Stimulated activated CD4-positive, alpha-beta T cell treated with anti-CD3 and anti-CD28 coated beads, Interleukin-4, amount 100 ng/mL, for 4 hours (primary cell): ENCODE data around the gene FCRL1.

Experiments used
- DNase-seq, 2 experiments: peaks; one replicate each; pipeline ENCODE4 v3.0.0-alpha.2; 2020

The FCRL1 gene

DNA sequence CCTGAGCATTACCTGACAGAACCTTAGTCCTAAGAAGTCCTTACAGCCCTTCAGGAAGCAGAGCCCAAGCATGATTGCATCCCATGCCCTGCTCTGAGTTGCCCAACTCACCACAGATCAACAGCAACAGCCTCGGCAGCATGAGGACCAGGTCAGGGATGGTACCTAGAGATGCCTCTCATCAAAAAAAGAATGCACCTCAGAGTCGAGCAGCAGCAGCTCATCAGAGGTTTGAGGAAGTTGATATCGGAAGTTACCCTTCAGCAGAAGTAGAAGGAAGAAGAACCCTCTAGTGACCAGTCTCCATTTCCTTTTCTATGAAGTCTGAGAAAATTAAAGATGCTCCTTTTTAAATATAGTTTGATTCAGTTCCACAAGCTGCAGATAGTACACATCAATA lies at the start of gene FCRL1:
Gene FCRL1 (minus strand): TSS at position 225 of the 400 bp plus-strand sequence. CDS start 83 bp downstream, at position 142.
- DNase-seq: no peak

DNA sequence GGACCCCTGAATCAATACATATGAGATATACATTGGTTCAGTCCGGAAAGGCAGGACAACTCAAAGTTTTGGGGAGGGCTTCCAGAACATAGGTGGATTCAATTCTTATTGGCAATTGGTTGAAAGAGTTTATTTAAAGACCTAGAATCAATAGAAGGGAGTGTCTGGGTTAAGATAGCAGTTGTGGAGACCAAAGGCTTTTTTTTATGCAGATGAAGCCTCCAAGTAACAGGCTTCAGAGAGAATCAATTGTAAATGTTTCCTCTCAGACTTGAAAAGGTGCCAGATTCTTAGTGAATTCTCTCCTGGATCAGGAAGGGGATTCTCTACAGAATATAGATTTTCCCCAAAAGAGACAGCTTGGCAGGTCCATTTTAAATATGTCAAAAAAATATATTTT lies 48.7 kb upstream of the FCRL1 start:
- DNase-seq: no peak

- DNase-seq: no peak
Measured at GRCh38 chr1:157862114-157863070, 42.5 kb upstream of the FCRL1 start.

DNA sequence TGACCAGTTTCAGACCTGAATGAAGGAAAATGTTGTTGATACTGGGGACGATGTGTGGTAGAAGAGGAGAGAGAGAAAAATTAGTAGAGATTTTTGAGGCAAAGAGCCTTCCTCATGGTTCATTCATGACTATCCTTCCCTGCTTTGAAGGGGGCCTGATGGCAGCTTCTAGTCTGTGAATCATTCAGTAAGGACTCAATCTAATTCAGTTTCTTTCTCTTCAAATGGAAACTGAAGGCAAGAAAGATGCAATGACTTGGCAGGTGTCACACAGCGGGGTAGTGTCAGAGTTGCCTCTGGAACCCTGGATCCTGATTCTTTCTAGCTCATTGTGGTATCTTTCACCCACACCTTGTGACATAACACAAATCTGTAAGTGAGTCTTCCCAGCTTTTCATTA lies 36.6 kb upstream of the FCRL1 start:
- DNase-seq: no peak

DNA sequence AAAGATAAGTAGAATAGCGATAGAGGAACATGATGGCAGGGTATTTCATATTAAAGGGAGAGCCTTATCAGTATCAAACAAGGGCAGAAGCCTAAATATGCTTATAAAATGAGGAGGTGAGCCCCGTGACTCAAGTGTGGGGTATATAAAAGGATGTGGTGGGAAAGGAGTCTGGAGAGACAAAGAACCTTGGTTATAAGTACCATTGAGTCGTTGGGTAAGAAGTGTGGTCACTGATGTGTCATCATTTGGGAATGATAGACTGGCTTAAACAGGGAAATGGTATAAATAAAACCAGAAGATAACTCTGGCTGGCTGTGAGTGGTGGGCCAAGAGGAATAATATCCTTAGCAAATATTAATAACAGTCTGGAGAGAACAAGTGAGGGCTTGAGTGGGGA lies 32.6 kb upstream of the FCRL1 start:
- no peak for DNase-seq

DNA sequence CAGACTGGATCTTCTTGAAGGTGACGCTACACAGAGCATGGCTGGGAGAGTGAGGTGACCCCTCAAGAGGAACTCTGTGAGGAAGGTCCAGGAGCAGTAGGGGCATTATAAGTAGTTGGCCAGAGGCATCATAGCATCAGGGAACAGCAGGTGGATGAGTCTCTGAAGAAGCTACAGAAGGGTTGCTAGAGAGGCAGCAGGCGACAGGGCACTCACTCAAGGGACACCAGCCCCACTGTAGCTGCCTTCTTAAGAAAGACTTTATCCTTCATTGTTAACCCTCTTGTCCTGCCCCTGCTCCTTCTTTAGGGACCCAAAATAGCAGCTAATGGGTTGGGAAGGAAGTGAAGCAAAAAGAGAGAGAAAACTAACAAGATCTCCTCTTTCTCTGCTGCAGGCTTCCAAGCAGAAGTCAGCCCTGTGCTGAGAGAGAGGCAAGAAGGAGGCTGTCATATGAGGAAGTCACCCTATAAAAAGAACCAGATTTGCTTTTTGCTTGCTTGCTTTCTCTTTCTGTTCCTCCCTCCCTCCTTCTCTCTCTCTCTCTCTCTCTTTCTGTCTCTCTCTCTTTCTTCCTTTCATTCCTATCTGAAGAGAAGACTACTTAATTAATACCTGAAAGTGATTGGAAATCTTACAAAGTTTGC lies 29.4 kb upstream of the FCRL1 start:
- DNase-seq: no peak

DNA sequence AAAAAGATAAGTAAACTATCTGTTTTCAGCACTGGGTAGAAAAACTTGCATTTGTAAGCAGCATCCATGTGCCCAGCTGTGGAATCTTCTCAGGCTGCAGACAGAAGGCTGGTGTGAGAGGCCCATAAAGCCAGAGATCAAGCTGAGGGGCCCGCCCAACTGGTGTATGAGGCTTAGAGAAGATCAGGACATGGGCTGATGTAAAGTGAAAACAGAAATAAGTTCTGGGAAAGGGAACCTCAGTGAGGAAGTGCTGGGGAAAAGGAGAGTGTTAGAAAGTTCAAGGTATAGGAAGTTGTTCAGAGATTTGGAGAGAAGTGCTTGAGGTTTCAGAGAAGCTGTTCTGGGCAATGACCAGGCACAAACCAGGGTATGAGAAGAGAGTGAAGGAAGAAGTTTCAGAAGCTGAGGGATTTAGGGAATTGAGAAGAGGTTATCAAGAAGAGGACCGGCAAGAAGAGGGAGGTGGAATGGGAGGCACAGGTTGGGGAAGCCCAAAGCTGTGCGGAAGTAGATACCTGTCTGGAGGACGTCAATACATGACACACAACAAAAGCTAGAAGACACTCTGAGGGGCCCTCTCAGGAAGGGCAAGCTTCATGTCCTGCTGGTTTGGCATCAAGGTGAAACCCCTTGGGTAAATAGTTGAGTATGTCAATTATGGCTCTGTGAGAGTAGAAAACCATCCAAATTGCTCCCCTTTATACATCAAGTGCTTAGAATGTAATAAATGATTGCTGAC lies 24.3 kb upstream of the FCRL1 start:
- no peak for DNase-seq

DNA sequence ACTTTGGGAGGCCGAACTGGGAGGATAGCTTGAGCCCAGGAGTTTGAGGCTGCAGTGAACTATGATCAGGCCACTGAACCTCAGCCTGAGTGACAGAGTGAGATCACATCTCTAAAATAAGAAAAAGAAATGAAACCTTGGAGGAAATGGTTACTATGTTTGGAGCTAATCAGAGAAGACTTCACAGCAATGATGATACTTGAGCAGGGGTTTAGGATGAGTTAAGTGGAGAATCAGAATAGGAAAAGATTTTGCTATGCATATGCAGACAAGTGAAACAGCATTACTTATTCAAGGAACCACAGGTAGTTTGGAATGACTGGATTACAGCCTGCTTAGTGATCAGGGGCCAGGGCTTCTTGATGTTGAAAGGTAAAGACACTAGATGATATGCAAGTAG lies 23.0 kb upstream of the FCRL1 start:
- no peak for DNase-seq

- no peak for DNase-seq
Measured at GRCh38 chr1:157841708-157842107, 21.8 kb upstream of the FCRL1 start, which contains the start of gene CD5L. TSS of gene CD5L (minus strand) at chr1:157841808. CDS start at chr1:157841701, 107 bp downstream.

GRCh38 chr1:157838966-157839365 lies 19.0 kb upstream of the FCRL1 start:
- DNase-seq: no peak

DNA sequence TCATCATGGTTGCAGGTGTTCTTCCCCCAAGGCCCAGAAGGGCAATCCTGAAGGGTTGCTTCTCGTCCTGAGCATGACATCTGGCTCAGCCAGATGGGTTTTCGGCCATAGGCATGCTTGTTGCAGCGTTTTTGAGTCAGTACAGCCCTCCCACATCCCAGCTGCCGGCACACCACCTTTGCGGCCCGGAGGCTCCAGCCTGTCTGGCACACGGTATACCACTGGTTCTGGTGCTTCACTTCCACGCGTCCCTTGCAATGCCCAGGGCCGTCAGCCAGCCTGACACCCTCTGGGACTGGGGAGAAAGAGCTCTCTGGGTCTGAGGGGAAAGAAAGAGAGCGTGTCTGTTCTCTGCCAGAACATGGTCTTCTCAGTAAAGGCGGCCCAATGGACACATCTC lies 14.5 kb upstream of the FCRL1 start:
- DNase-seq: no peak

- no peak for DNase-seq
Measured at GRCh38 chr1:157833145-157833544, 13.2 kb upstream of the FCRL1 start.

GRCh38 chr1:157831968-157832626 lies 12.2 kb upstream of the FCRL1 start:
- DNase-seq: no peak

- no peak for DNase-seq
Measured at GRCh38 chr1:157830887-157831286, 11.0 kb upstream of the FCRL1 start.

DNA sequence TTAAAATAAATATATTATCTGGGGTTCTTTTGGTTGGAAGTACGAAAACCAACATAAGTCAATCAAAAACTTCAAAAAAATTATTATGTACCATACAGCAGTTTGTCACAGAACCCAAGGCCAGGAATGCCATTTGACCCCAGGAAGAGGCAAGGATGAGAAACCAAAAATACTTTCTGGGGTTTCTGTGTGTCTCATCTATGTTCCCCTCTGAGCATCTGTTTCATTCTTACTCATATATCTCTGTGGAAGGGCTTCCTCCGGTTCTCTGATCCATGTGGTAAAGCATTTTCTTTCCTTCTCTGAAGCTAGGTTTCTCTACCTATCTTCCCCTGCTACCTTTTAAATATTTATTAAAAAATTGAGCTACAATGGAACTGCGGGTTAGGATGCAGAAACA lies 9.8 kb upstream of the FCRL1 start:
- DNase-seq: no peak

- no peak for DNase-seq
Measured at GRCh38 chr1:157829210-157829609, 9.3 kb upstream of the FCRL1 start.

DNA sequence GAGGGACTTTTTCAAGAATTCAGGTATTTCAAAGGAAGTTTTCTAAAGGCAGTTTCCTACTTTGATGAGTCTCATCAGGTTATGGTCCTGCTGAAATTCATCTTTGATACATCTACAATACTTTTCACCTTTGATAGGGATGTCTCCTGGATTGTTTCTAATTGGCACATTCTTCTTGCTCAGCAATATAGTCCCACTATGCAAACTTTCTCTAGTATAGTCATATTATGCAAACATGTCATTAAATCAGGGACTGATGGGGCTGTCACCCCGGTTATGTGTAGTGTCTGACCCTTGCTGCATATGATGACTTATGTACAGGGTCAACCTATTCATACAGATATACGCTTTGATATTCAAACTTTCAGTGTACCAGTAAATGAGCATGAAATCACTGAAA lies 379 bp upstream of the FCRL1 start:
- no peak for DNase-seq

DNA sequence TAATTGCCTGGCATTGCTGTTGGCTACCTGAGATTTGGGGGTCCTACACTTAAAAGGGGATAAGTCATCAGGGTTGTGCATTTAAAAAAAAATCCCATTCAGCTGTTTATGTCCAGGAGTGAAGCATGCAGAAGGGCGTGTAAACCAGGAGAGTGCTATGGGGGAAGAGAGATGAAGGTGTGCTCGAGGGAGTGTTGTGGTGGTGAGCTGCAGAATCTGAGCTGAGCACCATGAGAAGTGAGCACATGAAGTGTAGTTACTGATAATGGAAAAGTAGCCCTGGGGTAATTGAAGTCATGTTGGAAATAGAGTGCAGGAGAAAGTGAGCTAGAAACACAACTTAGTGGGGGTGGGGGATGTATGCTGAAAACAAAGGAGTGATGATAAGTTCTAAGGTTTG lies 705 bp downstream of the FCRL1 start:
- no peak for DNase-seq

GRCh38 chr1:157813269-157813668 lies 6.7 kb downstream of the FCRL1 start:
- DNase-seq: no peak

DNA sequence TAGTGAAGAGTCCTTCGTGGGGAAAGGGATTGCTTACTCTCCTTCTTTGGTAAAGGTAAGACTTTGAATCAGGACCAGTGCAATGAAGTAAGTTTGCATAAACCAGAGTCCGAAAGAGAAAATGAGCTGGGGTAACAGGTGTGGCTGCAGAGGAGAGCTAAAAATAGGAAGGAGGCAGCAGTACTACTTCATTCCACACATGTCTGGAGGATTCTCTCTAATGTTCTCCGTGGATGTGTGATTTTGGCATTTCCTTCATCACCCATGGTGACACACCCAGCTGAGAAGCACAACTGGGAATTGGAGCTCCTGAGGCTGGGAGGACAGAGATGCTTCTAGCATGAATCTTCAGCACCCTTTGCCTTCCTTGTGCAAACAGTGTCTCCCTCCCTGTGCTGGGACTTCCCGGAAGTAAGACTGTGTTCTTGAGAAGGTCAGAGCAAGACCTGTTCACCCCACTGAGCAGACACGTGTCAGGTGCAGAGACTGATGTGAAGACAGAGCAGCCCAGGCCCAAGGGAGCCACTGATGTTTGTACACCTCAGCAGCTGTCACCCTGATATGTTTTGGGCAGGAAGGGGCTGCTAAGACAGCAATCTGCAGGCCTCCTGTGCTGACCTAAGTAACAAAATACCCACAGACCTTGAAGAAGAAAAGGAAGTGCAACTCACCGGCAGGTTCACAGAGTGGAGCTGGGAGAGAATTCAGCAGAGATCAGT lies 13.3 kb downstream of the FCRL1 start:
- no peak for DNase-seq

DNA sequence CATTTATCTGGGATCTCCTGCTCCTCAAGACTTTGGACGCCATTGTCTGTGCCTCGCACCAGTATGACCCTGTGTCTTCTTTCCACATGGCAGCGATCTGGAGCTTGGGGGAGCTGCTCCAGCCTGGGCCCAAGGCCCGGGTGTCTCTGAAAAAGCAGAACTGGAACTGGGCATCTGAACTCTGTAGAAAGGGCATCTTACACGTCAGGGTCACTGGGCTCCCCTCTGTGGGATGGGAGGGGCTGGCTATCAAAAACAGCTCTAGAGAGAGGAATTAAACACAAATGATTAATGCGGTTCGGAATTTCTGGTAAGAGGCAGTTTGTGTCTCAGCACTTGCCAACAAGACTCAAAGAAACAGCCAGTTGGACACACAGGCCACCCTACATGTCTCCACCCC lies 16.1 kb downstream of the FCRL1 start:
- DNase-seq: no peak

GRCh38 chr1:157799996-157800395 lies 19.9 kb downstream of the FCRL1 start:
- no peak for DNase-seq
